ENCODE data around the gene CLEC20A. TPM values are rescaled to one million over a fixed set of nuclear protein-coding genes. Genes with fewer than 3 reads are reported as not detected.

CLEC20A gene
- total and polyA plus RNA-seq, 2 of the 8 experiments (the other 6 are each of a cell fraction or from before 2014, with no cell fraction given), result not detected

DNA sequence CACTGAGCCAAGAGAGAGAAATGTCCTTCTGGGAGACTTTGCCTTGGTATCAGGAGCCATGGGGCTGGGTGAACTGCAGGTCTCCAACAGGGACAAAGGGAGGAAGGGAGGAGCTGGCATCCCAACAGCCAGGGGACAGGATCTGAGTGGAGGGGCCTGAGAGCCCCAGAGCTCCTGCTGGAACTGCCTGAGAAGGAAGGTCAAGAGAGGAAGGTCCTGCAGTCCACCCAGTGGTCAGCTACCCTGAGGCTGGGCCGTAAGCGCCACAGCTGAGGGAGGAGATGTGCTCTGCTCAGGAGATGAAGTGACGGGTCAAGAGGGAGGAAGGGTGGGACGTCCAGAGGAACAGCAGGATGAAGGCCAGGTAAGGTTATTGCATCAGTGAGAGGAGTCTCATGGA is 7.5 kb upstream of the CLEC20A start:
- Histone ChIP-seq H3K4me2 (ENCODE audit: insufficient read depth in 1 of 2, low read depth in 2 of 2, low read length in 2 of 2) (no peak overlapping the region), H3K79me1 (ENCODE audit: low read depth, low read length) (no peaks in the 10 kb centered on the region; the same call in 1 of the 2 replicates), H3K36me3 (ENCODE audit: control insufficient read depth in 2 of 4, insufficient read depth in 4 of 4, low read length in 3 of 4) (no peaks in the 10 kb centered on the region), H3K4ac (replicated peaks; ENCODE audit: insufficient read length, low read depth, low read length) (no peak overlapping the region), H3K4me3 (ENCODE audit: extremely low read depth in 1 of 4, insufficient read depth in 2 of 4, low read depth in 3 of 4, low read length in 4 of 4) (no peak overlapping the region), H3K27ac (ENCODE audit: low read depth, low read length) (no peak overlapping the region), H4K8ac (ENCODE audit: extremely low read depth, insufficient read depth, low read length) (no peak overlapping the region), H4K91ac (replicated peaks; ENCODE audit: insufficient read length, low read length) (no peak overlapping the region), H3K79me2 (ENCODE audit: control insufficient read depth in 1 of 2, insufficient read depth in 2 of 2, low read length in 2 of 2) (no peaks in the 10 kb centered on the region), H2BK120ac (replicated peaks; ENCODE audit: low read depth, low read length) (no peak overlapping the region), H2BK12ac (ENCODE audit: low read depth, low read length) (no peak overlapping the region), H2AFZ (ENCODE audit: low read length) (no peak overlapping the region), H3K4me1 (replicated peaks in 1 of 4; ENCODE audit: control insufficient read depth in 3 of 4, insufficient read depth in 4 of 4, low read length in 3 of 4) (no peaks in the 10 kb centered on the region; a peak in 1 of 7 replicates), H3K9me3 (ENCODE audit: insufficient read depth in 2 of 2, low read depth in 1 of 2, low read length in 1 of 2) (no peaks in the 10 kb centered on the region), H4K5ac (ENCODE audit: insufficient read length, low read depth, low read length) (no peak overlapping the region), H2BK15ac (ENCODE audit: low read length) (no peak overlapping the region), H4K20me1 (replicated peaks in 1 of 2; ENCODE audit: control insufficient read depth in 1 of 2, insufficient read depth in 2 of 2, low read length in 2 of 2) (no peaks in the 10 kb centered on the region), H3K27me3 (replicated peaks in 1 of 4; ENCODE audit: control insufficient read depth in 3 of 4, extremely low read depth in 1 of 4, insufficient read depth in 3 of 4, low read length in 3 of 4) (no peaks in the 10 kb centered on the region), H3K23me2 (ENCODE audit: low read depth, low read length) (no peaks in the 10 kb centered on the region; the same call in none of the 2 replicates), H3K56ac (replicated peaks; ENCODE audit: insufficient read length, low read depth, low read length) (no peak overlapping the region), H2BK5ac (ENCODE audit: low read depth, low read length) (no peak overlapping the region), H3K14ac (ENCODE audit: insufficient read length) (no peak overlapping the region), H2BK20ac (ENCODE audit: low read length) (no peak overlapping the region), H3K23ac (ENCODE audit: insufficient read length) (no peak overlapping the region), H3K18ac (ENCODE audit: extremely low read depth, low read length) (no peak overlapping the region), H2AK5ac (ENCODE audit: low read depth, low read length) (no peak overlapping the region), H3K9ac (replicated peaks in 1 of 4; ENCODE audit: extremely low read depth in 1 of 4, low read depth in 3 of 4, low read length in 3 of 4) (no peak overlapping the region)
- DNase-seq (ENCODE audit: low read depth in 1 of 2, low spot score in 2 of 2) (no peak), FAIRE-seq (no peak)
- ChIA-PET POLR2A (ENCODE audit: partially characterized antibody) (interaction anchor here (1.2 kb wide), 1 partner anchor 9 kb away, joined by 3 read pairs; no protein-coding TSS in a partner anchor), CTCF (ENCODE audit: partially characterized antibody) (interaction anchor here (0.7 to 13.1 kb wide), 11 partner anchors 7 to 905 kb away, joined by 3 to 238 read pairs (median 4); partner anchors contain the start of gene TEX35)
- WGBS, 2 experiments (ENCODE audit: extremely low coverage in 1 of 2, insufficient coverage in 1 of 2, insufficient read length in 1 of 2, insufficient replicate concordance in 2 of 2, low coverage in 1 of 2, low lambda C conversion rate in 2 of 2, missing lambda C conversion rate in 1 of 2), result 98% methylated on average over 4 of the region's 4 CpGs; no CpG with 5 or more reads in 1 of the 2 experiments
- TF ChIP-seq HDAC6 (IDR thresholded peaks at IDR 0.05; ENCODE audit: low read depth, low read length) (no peak), GTF2F1 (IDR thresholded peaks at IDR 0.05; ENCODE audit: borderline replicate concordance, low read depth, low read length) (no peak)

Measured in H1 (cell line).